GM12878 (cell line): ENCODE results near the gene NOS1AP. TPM values are rescaled to one million over a fixed set of nuclear protein-coding genes. Genes with fewer than 3 reads are reported as not detected.

Experiments used
- ATAC-seq: fragments of 200-7000 bp; cut with Tn5 transposase; 3 replicates; pipeline ENCODE4 v1.9.1; 2020; ENCODE audit warnings: mild to moderate bottlenecking, moderate library complexity
- BruUV-seq: library from RNA; stranded (reverse); fragments of 400-500 nt; replicated peaks from 2 replicates; lab custom pipeline; 2021; lab: Mats Ljungman, UMichigan
- CTCF ChIA-PET: fragments of 300-600 bp; sonication (Branson Sonifier 250); formaldehyde crosslinking; extraction: SDS; loops from one replicate; lab custom pipeline; 2021; ENCODE audit warnings: inconsistent platforms; lab: Yijun Ruan, JAX
- POLR2A ChIA-PET: fragments of 350-600 bp; formaldehyde crosslinking; extraction: SDS; loops from one replicate; lab custom pipeline; 2021; ENCODE audit warnings: inconsistent platforms; lab: Charles Lee
- RAD21 ChIA-PET: fragments of 300-600 bp; sonication (Branson Sonifier 250); formaldehyde crosslinking; loops from one replicate; lab custom pipeline; 2023; ENCODE audit warnings: antibody characterized with exemption; ENCODE audit not compliant: unreplicated experiment; lab: Charles Lee
- SMC1A ChIA-PET: fragments of 300-600 bp; sonication (Branson Sonifier 250); formaldehyde crosslinking; loops from one replicate; lab custom pipeline; 2023; ENCODE audit not compliant: unreplicated experiment, uncharacterized antibody; lab: Charles Lee
- DNase-seq: peaks from one replicate; pipeline ENCODE4 v3.0.0-alpha.2; 2011; ENCODE audit warnings: low read depth, low spot score
- FAIRE-seq: peaks from 3 replicates; lab custom pipeline; 2011; peaks lifted over from hg19 to GRCh38; lab: Jason Lieb, UNC
- H2AFZ ChIP-seq: 2 replicates; pipeline ENCODE4 v1.6.0; 2011; ENCODE audit warnings: low read depth, low read length, control low read depth; ENCODE audit not compliant: control insufficient read depth
- H3K27ac ChIP-seq: 2 replicates; pipeline ENCODE4 v1.5.1; 2011; ENCODE audit warnings: control low read depth; ENCODE audit not compliant: control insufficient read depth, insufficient read depth
- H3K27me3 ChIP-seq, 2 experiments: replicated peaks in 1 of 2; 2 replicates each; pipeline versions ENCODE4 v1.6.0 to v1.6.1; 2011; ENCODE audit warnings: low read length in 1 of 2; ENCODE audit not compliant: control insufficient read depth in 2 of 2, insufficient read depth in 2 of 2
- H3K36me3 ChIP-seq, 2 experiments: 2 replicates each; pipeline ENCODE4 v1.5.1; 2011; ENCODE audit warnings: low read length in 1 of 2; ENCODE audit not compliant: control insufficient read depth in 2 of 2, insufficient read depth in 2 of 2
- H3K4me1 ChIP-seq: 2 replicates; pipeline ENCODE4 v1.6.1; 2011; ENCODE audit warnings: mild to moderate bottlenecking, low read length, moderate library complexity, mixed read lengths; ENCODE audit not compliant: control insufficient read depth, insufficient read depth
- H3K4me2 ChIP-seq: 2 replicates; pipeline ENCODE4 v1.6.0; 2011; ENCODE audit warnings: control low read depth; ENCODE audit not compliant: control insufficient read depth, insufficient read depth
- H3K4me3 ChIP-seq: fragments of 200-600 bp; sonication (generic); 2 replicates; pipeline ENCODE4 v1.5.1; 2016
- H3K79me2 ChIP-seq: 2 replicates; pipeline ENCODE4 v1.6.0; 2011; ENCODE audit warnings: low read length; ENCODE audit not compliant: control insufficient read depth, insufficient read depth
- H3K9ac ChIP-seq: 2 replicates; pipeline ENCODE4 v1.8.0; 2011; ENCODE audit warnings: low read length, control low read depth, mixed read lengths; ENCODE audit not compliant: control insufficient read depth, insufficient read depth
- H3K9me3 ChIP-seq: replicated peaks from 3 replicates; pipeline ENCODE4 v1.5.1; 2011; ENCODE audit warnings: mild to moderate bottlenecking, low read length; ENCODE audit not compliant: control insufficient read depth, insufficient read depth
- H4K20me1 ChIP-seq: 2 replicates; pipeline ENCODE4 v1.6.0; 2011; ENCODE audit not compliant: control insufficient read depth, insufficient read depth
- CREM ChIP-seq: IDR thresholded peaks from 2 replicates; pipeline ENCODE4 v1.6.1; 2014; ENCODE audit warnings: antibody characterized with exemption, low read depth
- E4F1 ChIP-seq: fragments of 450-650 bp; IDR thresholded peaks from 2 replicates; pipeline ENCODE4 v1.6.1; 2018; ENCODE audit warnings: borderline replicate concordance, mild to moderate bottlenecking; ENCODE audit not compliant: partially characterized antibody
- NR2C2 ChIP-seq: IDR thresholded peaks from 2 replicates; pipeline ENCODE4 v1.6.1; 2011; ENCODE audit warnings: borderline replicate concordance, low read depth; ENCODE audit not compliant: control insufficient read depth, insufficient read length
- PKNOX1 ChIP-seq: fragments of 450-650 bp; IDR thresholded peaks from 2 replicates; pipeline ENCODE4 v1.6.1; 2016; ENCODE audit warnings: mild to moderate bottlenecking
- PML ChIP-seq: IDR thresholded peaks from 2 replicates; pipeline ENCODE4 v1.6.1; 2012; ENCODE audit warnings: low read length, inconsistent platforms
- RAD21 ChIP-seq: IDR thresholded peaks from 2 replicates; pipeline ENCODE4 v1.6.1; 2011; ENCODE audit warnings: mild to moderate bottlenecking, low read depth, low read length, moderate library complexity; ENCODE audit not compliant: insufficient read depth
- TAF1 ChIP-seq: IDR thresholded peaks from 2 replicates; pipeline ENCODE4 v1.6.1; 2011; ENCODE audit warnings: mild to moderate bottlenecking, low read depth, low read length, borderline replicate concordance
- TCF12 ChIP-seq: IDR thresholded peaks from 2 replicates; pipeline ENCODE4 v1.6.1; 2011; ENCODE audit warnings: low read depth, mild to moderate bottlenecking, low read length
- ZNF24 ChIP-seq: fragments of 450-650 bp; IDR thresholded peaks from 2 replicates; pipeline ENCODE4 v1.6.1; 2017; ENCODE audit warnings: antibody characterized with exemption, mild to moderate bottlenecking
- ZNF384 ChIP-seq: IDR thresholded peaks from 2 replicates; pipeline ENCODE4 v1.6.1; 2012; ENCODE audit warnings: low read depth, mild to moderate bottlenecking, low read length, improper control_type of control experiment, borderline replicate concordance
- ZSCAN29 ChIP-seq: fragments of 450-650 bp; IDR thresholded peaks from 2 replicates; pipeline ENCODE4 v1.6.1; 2017; ENCODE audit warnings: mild to moderate bottlenecking, moderate library complexity
- WGBS: methylation state at CpG from one replicate; pipeline ENCODE4 v1.1.6; 2016; ENCODE audit warnings: low lambda C conversion rate; ENCODE audit not compliant: insufficient replicate concordance, insufficient coverage; ENCODE audit errors: missing lambda C conversion rate; 5-methylcytosine and 5-hydroxymethylcytosine counted together
- in situ Hi-C: fragments of 300-500 bp; cut with MboI; formaldehyde crosslinking; loops from 9 replicates; pipeline ENCODE4 v1.14.3; 2018; ENCODE audit warnings: mixed read lengths
- intact Hi-C: fragments of 100-400 bp; cut with micrococcal nuclease; formaldehyde crosslinking; loops from one replicate; pipeline ENCODE4 v1.14.2; 2022; ENCODE audit not compliant: unreplicated experiment
- polyA plus RNA-seq, 11 experiments: library from polyadenylated mRNA; depleted of rRNA in 4 of 11; unstranded in 6 of 11; stranded (reverse) in 5 of 11; fragments of >200 nt; fragmentation: Nextera tagmentation in 4 of 11; fragmentation: Illumina TruSeq in 1 of 11; extraction: Ambion mirVana in 4 of 11; extraction: Trizol in 1 of 11; gene quantifications; 1 replicate in 1 of 11; 2 replicates in 10 of 11; pipeline versions ENCODE4 v1.2.1 to v1.2.3, GENCODE V29; 2011 to 2016; ENCODE audit warnings: inconsistent platforms in 2 of 11, missing spikeins in 2 of 11, low read depth in 1 of 11
- total RNA-seq, 4 experiments: library from RNA; depleted of rRNA in 3 of 4; stranded (reverse); fragments of >200 nt in 3 of 4; fragmentation: Illumina TruSeq in 1 of 4; extraction: Trizol in 1 of 4; gene quantifications; 2 replicates each; pipeline versions ENCODE4 v1.2.1 to v1.2.3, GENCODE V29; 2013 to 2021

The NOS1AP gene
- total and polyA plus RNA-seq, 10 of the 15 experiments (the other 5 are each of a cell fraction or from before 2014, with no cell fraction given) = 0.03 to 0.15 TPM; not detected in 8

GRCh38 chr1:162361349-162361748 is 291.9 kb downstream of the NOS1AP start:
- H3K4me3 ChIP-seq = no peak overlapping the region
- SMC1A ChIA-PET = interaction anchor here (1.2 to 3.5 kb wide), 5 partner anchors 11 to 269 kb away, joined by 3 to 31 read pairs (median 10); no protein-coding TSS in a partner anchor
- BruUV-seq = no TSS peak
- in situ Hi-C loops = no loop called here
- 62% methylated on average over 5 of the region's 5 CpGs for WGBS
- peak; percentile 78 for ATAC-seq
- CTCF ChIA-PET = interaction anchor here (2.2 to 8.0 kb wide), 2 partner anchors 30 to 439 kb away, joined by 6 to 104 read pairs; no protein-coding TSS in a partner anchor
- POLR2A ChIA-PET = interaction anchor here (0.8 kb wide), 1 partner anchor 270 kb away, joined by 3 read pairs; no protein-coding TSS in a partner anchor
- FAIRE-seq = no peak
- no peaks in the 10 kb centered on the region for H3K36me3 ChIP-seq
- RAD21 ChIA-PET = interaction anchor here (1.8 to 3.3 kb wide), 2 partner anchors 29 to 315 kb away, joined by 3 to 29 read pairs; no protein-coding TSS in a partner anchor
- H3K4me1 ChIP-seq = peaks cover 17% of the 10 kb centered on the region
- H2AFZ ChIP-seq = no peak overlapping the region
- no peak overlapping the region for H3K27ac ChIP-seq
- intact Hi-C loops = no loop called here
- H3K9me3 ChIP-seq = no peaks in the 10 kb centered on the region
- no peak for TF ChIP-seq PKNOX1
- TF ChIP-seq TCF12 = peak; percentile 56; the same call in 1 of the 2 replicates
- TF ChIP-seq, all 136 proteins: peak for 1
- DNase-seq = no peak
- H4K20me1 ChIP-seq = no peaks in the 10 kb centered on the region
- no peaks in the 10 kb centered on the region for H3K79me2 ChIP-seq
- H3K27me3 ChIP-seq = no peaks in the 10 kb centered on the region; a peak in 1 of 4 replicates
- H3K9ac ChIP-seq = no peak overlapping the region
- no peak overlapping the region for H3K4me2 ChIP-seq

GRCh38 chr1:162363823-162364222 is 294.3 kb downstream of the NOS1AP start:
- H3K9ac ChIP-seq = no peak overlapping the region
- WGBS = 24% methylated on average over 3 of the region's 3 CpGs
- H3K79me2 ChIP-seq = no peaks in the 10 kb centered on the region
- no peaks in the 10 kb centered on the region for H3K36me3 ChIP-seq
- POLR2A ChIA-PET = interaction anchor here (0.6 kb wide), 1 partner anchor 19 kb away, joined by 3 read pairs; no protein-coding TSS in a partner anchor
- in situ Hi-C loops (no loop called here), intact Hi-C loops (no loop called here)
- no peak overlapping the region for H3K27ac ChIP-seq
- peaks cover 17% of the 10 kb centered on the region for H3K4me1 ChIP-seq
- SMC1A ChIA-PET = interaction anchor here (0.5 to 2.2 kb wide), 5 partner anchors 8 to 610 kb away, joined by 3 to 17 read pairs (median 4); partner anchors contain the start of gene SPATA46
- CTCF ChIA-PET = interaction anchor here (8.0 kb wide), 1 partner anchor 28 kb away, joined by 104 read pairs; no protein-coding TSS in a partner anchor
- no peaks in the 10 kb centered on the region for H3K9me3 ChIP-seq
- no peak for FAIRE-seq
- RAD21 ChIA-PET = no interaction called here
- H4K20me1 ChIP-seq = no peaks in the 10 kb centered on the region
- no peaks in the 10 kb centered on the region for H3K27me3 ChIP-seq
- ATAC-seq = no peak
- H3K4me2 ChIP-seq = no peak overlapping the region
- DNase-seq = no peak
- H3K4me3 ChIP-seq = no peak overlapping the region
- H2AFZ ChIP-seq = no peak overlapping the region
- BruUV-seq = no TSS peak
- TF ChIP-seq RAD21 = no peak
- TF ChIP-seq PKNOX1 = no peak
- no peak for TF ChIP-seq E4F1
- no peak for TF ChIP-seq TAF1
- TF ChIP-seq ZNF384 = no peak
- no peak for TF ChIP-seq ZSCAN29
- TF ChIP-seq CREM = no peak
- TF ChIP-seq ZNF24 = no peak
- no peak for TF ChIP-seq NR2C2
- TF ChIP-seq PML = no peak
